Mesendoderm (in vitro differentiated cells): ENCODE measurements around the gene ANKRD18B.
"Not testable (repeated sequence)": the region's sequence is repeated elsewhere in the genome, so short reads cannot be mapped to it uniquely, and the experiment has no call there.

Experiments used
- DNase-seq: peaks from one replicate; pipeline ENCODE4 v3.0.0; 2013
- H2AK5ac ChIP-seq: 2 replicates; pipeline ENCODE4 v1.6.1; 2013; ENCODE audit warnings: low read length, inconsistent platforms
- H2BK120ac ChIP-seq: 2 replicates; pipeline ENCODE4 v1.6.1; 2013; ENCODE audit warnings: low read depth, mild to moderate bottlenecking, low read length, moderate library complexity, mixed read lengths
- H2BK15ac ChIP-seq: replicated peaks from 2 replicates; pipeline ENCODE4 v1.6.1; 2013; ENCODE audit warnings: low read depth, mild to moderate bottlenecking, moderate library complexity
- H2BK5ac ChIP-seq: 2 replicates; pipeline ENCODE4 v1.6.1; 2013; ENCODE audit warnings: low read length, inconsistent platforms
- H3K18ac ChIP-seq: 2 replicates; pipeline ENCODE4 v1.6.1; 2013; ENCODE audit warnings: mild to moderate bottlenecking, low read length, mixed read lengths
- H3K23ac ChIP-seq: one replicate; pipeline ENCODE4 v1.6.1; 2013; ENCODE audit warnings: low read length
- H3K27ac ChIP-seq: 2 replicates; pipeline ENCODE4 v1.5.1; 2013; ENCODE audit warnings: low read depth, mild to moderate bottlenecking, inconsistent platforms, low read length, moderate library complexity
- H3K27me3 ChIP-seq: 2 replicates; pipeline ENCODE4 v1.6.1; 2013; ENCODE audit warnings: low read length, control low read depth, mild to moderate bottlenecking, inconsistent platforms; ENCODE audit not compliant: insufficient read depth, poor library complexity
- H3K36me3 ChIP-seq: 2 replicates; pipeline ENCODE4 v1.6.1; 2013; ENCODE audit warnings: low read length, inconsistent platforms; ENCODE audit not compliant: control insufficient read depth, insufficient read depth
- H3K4ac ChIP-seq: one replicate; pipeline ENCODE4 v1.6.1; 2013; ENCODE audit warnings: low read depth, mild to moderate bottlenecking, low read length, moderate library complexity
- H3K4me1 ChIP-seq: 2 replicates; pipeline ENCODE4 v1.6.1; 2013; ENCODE audit warnings: low read depth, low read length, inconsistent platforms; ENCODE audit not compliant: control insufficient read depth
- H3K4me2 ChIP-seq: 2 replicates; pipeline ENCODE4 v1.6.1; 2013; ENCODE audit warnings: low read length
- H3K4me3 ChIP-seq: 2 replicates; pipeline ENCODE4 v1.5.1; 2013; ENCODE audit warnings: mild to moderate bottlenecking, low read length
- H3K56ac ChIP-seq: one replicate; pipeline ENCODE4 v1.6.1; 2013; ENCODE audit warnings: low read length
- H3K79me1 ChIP-seq: 2 replicates; pipeline ENCODE4 v1.6.1; 2013; ENCODE audit warnings: low read length, inconsistent platforms
- H3K79me2 ChIP-seq: 2 replicates; pipeline ENCODE4 v1.6.1; 2013; ENCODE audit warnings: mild to moderate bottlenecking, low read length; ENCODE audit not compliant: control insufficient read depth, insufficient read depth
- H3K9ac ChIP-seq: 2 replicates; pipeline ENCODE4 v1.6.1; 2013; ENCODE audit warnings: low read length, inconsistent platforms
- H4K5ac ChIP-seq: one replicate; pipeline ENCODE4 v1.6.1; 2013; ENCODE audit warnings: low read length
- H4K8ac ChIP-seq: one replicate; pipeline ENCODE4 v1.6.1; 2013; ENCODE audit warnings: low read depth, mild to moderate bottlenecking, control low read depth, low read length, moderate library complexity
- WGBS: extraction: QIAGEN DNeasy Blood & Tissue Kit; methylation state at CpG from one replicate; pipeline ENCODE4 v1.1.7; 2013; ENCODE audit warnings: low lambda C conversion rate, missing lambda C conversion rate; ENCODE audit not compliant: insufficient coverage; ENCODE audit errors: extremely low coverage; 5-methylcytosine and 5-hydroxymethylcytosine counted together

The ANKRD18B gene

GRCh38 chr9:33535541-33535940, 11.5 kb downstream of the ANKRD18B start:
- Histone ChIP-seq H4K8ac (no peak overlapping the region), H2BK15ac (no peak overlapping the region), H3K4me1 (no peaks in the 10 kb centered on the region), H2BK5ac (no peak overlapping the region), H3K27me3 (no peaks in the 10 kb centered on the region), H3K4me3 (no peak overlapping the region), H3K79me2 (no peaks in the 10 kb centered on the region), H3K79me1 (no peaks in the 10 kb centered on the region), H3K4ac (no peak overlapping the region), H3K9ac (no peak overlapping the region), H3K23ac (no peak overlapping the region), H3K56ac (no peak overlapping the region), H3K36me3 (no peaks in the 10 kb centered on the region), H3K27ac (no peak overlapping the region), H3K4me2 (no peak overlapping the region), H4K5ac (no peak overlapping the region), H3K18ac (no peak overlapping the region), H2AK5ac (no peak overlapping the region), H2BK120ac (no peak overlapping the region)
- no peak for DNase-seq
- WGBS = no CpG with 5 or more reads among the region's 2 CpGs

- WGBS = no CpG with 5 or more reads among the region's 2 CpGs
- not testable (repeated sequence) for DNase-seq, H3K4me3 ChIP-seq, H3K27ac ChIP-seq, H4K5ac ChIP-seq, H3K4ac ChIP-seq, H3K27me3 ChIP-seq, H2BK15ac ChIP-seq, H2BK5ac ChIP-seq, H2BK120ac ChIP-seq, H4K8ac ChIP-seq, H3K18ac ChIP-seq, H3K4me1 ChIP-seq, H3K79me2 ChIP-seq, H3K79me1 ChIP-seq, H3K23ac ChIP-seq, H3K56ac ChIP-seq, H2AK5ac ChIP-seq, H3K9ac ChIP-seq, H3K36me3 ChIP-seq, H3K4me2 ChIP-seq
Measured at GRCh38 chr9:33543463-33543862, 19.4 kb downstream of the ANKRD18B start.

- not testable (repeated sequence) for H2BK5ac ChIP-seq, H2BK15ac ChIP-seq, H3K4ac ChIP-seq, H3K4me1 ChIP-seq, H3K27me3 ChIP-seq, DNase-seq, H3K9ac ChIP-seq, H3K4me3 ChIP-seq, H3K79me2 ChIP-seq, H2AK5ac ChIP-seq, H3K18ac ChIP-seq, H3K79me1 ChIP-seq, H3K27ac ChIP-seq, H3K56ac ChIP-seq, H4K5ac ChIP-seq, H2BK120ac ChIP-seq, H3K23ac ChIP-seq, H4K8ac ChIP-seq, H3K36me3 ChIP-seq, H3K4me2 ChIP-seq
- WGBS = no CpG with 5 or more reads among the region's 2 CpGs
Measured at GRCh38 chr9:33545715-33546114, 21.7 kb downstream of the ANKRD18B start.

- H2BK120ac ChIP-seq, H3K18ac ChIP-seq, H2BK5ac ChIP-seq, H3K79me2 ChIP-seq, H2BK15ac ChIP-seq, H4K5ac ChIP-seq, H3K36me3 ChIP-seq, H3K4me3 ChIP-seq, H3K4me1 ChIP-seq, H3K4ac ChIP-seq, H3K23ac ChIP-seq, H3K4me2 ChIP-seq, DNase-seq, H3K27me3 ChIP-seq, H3K27ac ChIP-seq, H3K79me1 ChIP-seq, H2AK5ac ChIP-seq, H4K8ac ChIP-seq, H3K56ac ChIP-seq, H3K9ac ChIP-seq: not testable (repeated sequence)
- WGBS = no CpG with 5 or more reads among the region's 4 CpGs
Measured at GRCh38 chr9:33548816-33549215, 24.8 kb downstream of the ANKRD18B start.

GRCh38 chr9:33549418-33549817, 25.4 kb downstream of the ANKRD18B start:
- not testable (repeated sequence) for H4K5ac ChIP-seq, H3K27me3 ChIP-seq, H3K4me2 ChIP-seq, H2BK5ac ChIP-seq, H3K56ac ChIP-seq, H4K8ac ChIP-seq, H3K9ac ChIP-seq, DNase-seq, H3K79me1 ChIP-seq, H2BK120ac ChIP-seq, H2AK5ac ChIP-seq, H3K4me1 ChIP-seq, H3K4me3 ChIP-seq, H3K27ac ChIP-seq, H3K23ac ChIP-seq, H3K79me2 ChIP-seq, H3K36me3 ChIP-seq, H3K4ac ChIP-seq, H2BK15ac ChIP-seq, H3K18ac ChIP-seq
- no CpG with 5 or more reads among the region's 3 CpGs for WGBS

- not testable (repeated sequence) for H3K79me1 ChIP-seq, H3K9ac ChIP-seq, H3K4me2 ChIP-seq, H4K5ac ChIP-seq, DNase-seq, H2AK5ac ChIP-seq, H3K23ac ChIP-seq, H2BK5ac ChIP-seq, H3K18ac ChIP-seq, H3K27ac ChIP-seq, H3K79me2 ChIP-seq, H3K56ac ChIP-seq, H3K4me1 ChIP-seq, H4K8ac ChIP-seq, H2BK120ac ChIP-seq, H3K36me3 ChIP-seq, H3K4me3 ChIP-seq, H3K27me3 ChIP-seq, H2BK15ac ChIP-seq, H3K4ac ChIP-seq
Measured at GRCh38 chr9:33551183-33551582, 27.1 kb downstream of the ANKRD18B start.
